Tibial artery (tissue), 4 donors: Measurements from ENCODE around the gene XPO6.

Experiments used
- DNase-seq, 2 donors: peaks; one replicate each; pipeline ENCODE4 v3.0.0-alpha.2; 2019
- H3K27ac ChIP-seq, 2 donors: fragments of 200-600 bp; sonication (generic) in 1 of 2; 1 replicate in 1 of 2; 2 replicates in 1 of 2; pipeline ENCODE4 v1.5.1; 2018 to 2019; ENCODE audit warnings: mild to moderate bottlenecking in 1 of 2
- H3K27me3 ChIP-seq, 2 donors: fragments of 200-600 bp; sonication (generic) in 1 of 2; one replicate each; pipeline versions ENCODE4 v1.5.1 to v1.6.0; 2016 to 2019
- H3K36me3 ChIP-seq, 3 donors: fragments of 200-600 bp; sonication (generic) in 2 of 3; one replicate each; pipeline ENCODE4 v1.5.1; 2016 to 2019; ENCODE audit warnings: mild to moderate bottlenecking in 2 of 3
- H3K4me1 ChIP-seq, 4 donors: fragments of 200-600 bp; sonication (generic) in 2 of 4; 1 replicate in 3 of 4; 2 replicates in 1 of 4; pipeline ENCODE4 v1.5.1; 2016 to 2019
- H3K4me3 ChIP-seq, 2 donors: fragments of 200-600 bp; sonication (generic) in 1 of 2; 1 replicate in 1 of 2; 2 replicates in 1 of 2; pipeline ENCODE4 v1.5.1; 2018 to 2019; ENCODE audit warnings: mild to moderate bottlenecking in 2 of 2
- H3K9me3 ChIP-seq, 3 donors: fragments of 200-600 bp; sonication (generic) in 1 of 3; one replicate each; pipeline ENCODE4 v1.5.1; 2016 to 2019
- intact Hi-C: fragments of 100-400 bp; cut with DNase I; formaldehyde crosslinking; loops from one replicate; pipeline ENCODE4 v1.15.0; 2023; ENCODE audit warnings: low total_unique reads
- TF ChIP-seq, protein P1 (sequence below), 2 experiments: fragments of 200-600 bp in 1 of 2; fragments of 450-650 bp in 1 of 2; IDR thresholded peaks; one replicate each; pipeline ENCODE4 v1.5.1; 2017 to 2019; ENCODE audit warnings: antibody characterized with exemption in 2 of 2, mild to moderate bottlenecking in 1 of 2, moderate library complexity in 1 of 2

The XPO6 gene

DNA sequence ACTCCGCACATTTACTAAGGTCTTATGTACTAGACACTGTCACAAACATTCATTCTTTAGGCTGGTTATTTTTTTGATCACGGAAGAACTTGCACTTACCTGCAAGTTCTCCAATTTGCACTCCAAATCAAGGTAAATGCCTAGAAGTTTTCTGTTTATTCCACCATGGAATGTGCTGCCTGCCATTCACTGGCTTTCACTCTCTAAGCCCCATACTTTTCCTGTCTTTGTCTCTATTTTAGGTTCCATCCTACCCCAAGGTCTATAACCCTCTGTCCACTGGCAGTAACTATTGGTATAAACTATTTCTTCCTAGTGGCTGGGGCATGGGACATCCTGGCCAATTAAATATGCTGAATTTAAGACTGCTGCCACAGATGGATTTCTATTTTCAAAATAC, 15.9 kb downstream of the XPO6 start:
- no peak overlapping the region for H3K4me3 ChIP-seq
- H3K36me3 ChIP-seq, result peaks cover 0 to 29% (median 19%) of the 10 kb centered on the region in 3 donors
- no peaks in the 10 kb centered on the region for H3K9me3 ChIP-seq
- H3K4me1 ChIP-seq, result peaks cover 0 to 22% (median 9%) of the 10 kb centered on the region in 4 donors
- H3K27ac ChIP-seq, result no peak overlapping the region
- DNase-seq, result no peak
- TF ChIP-seq, protein P1, sequence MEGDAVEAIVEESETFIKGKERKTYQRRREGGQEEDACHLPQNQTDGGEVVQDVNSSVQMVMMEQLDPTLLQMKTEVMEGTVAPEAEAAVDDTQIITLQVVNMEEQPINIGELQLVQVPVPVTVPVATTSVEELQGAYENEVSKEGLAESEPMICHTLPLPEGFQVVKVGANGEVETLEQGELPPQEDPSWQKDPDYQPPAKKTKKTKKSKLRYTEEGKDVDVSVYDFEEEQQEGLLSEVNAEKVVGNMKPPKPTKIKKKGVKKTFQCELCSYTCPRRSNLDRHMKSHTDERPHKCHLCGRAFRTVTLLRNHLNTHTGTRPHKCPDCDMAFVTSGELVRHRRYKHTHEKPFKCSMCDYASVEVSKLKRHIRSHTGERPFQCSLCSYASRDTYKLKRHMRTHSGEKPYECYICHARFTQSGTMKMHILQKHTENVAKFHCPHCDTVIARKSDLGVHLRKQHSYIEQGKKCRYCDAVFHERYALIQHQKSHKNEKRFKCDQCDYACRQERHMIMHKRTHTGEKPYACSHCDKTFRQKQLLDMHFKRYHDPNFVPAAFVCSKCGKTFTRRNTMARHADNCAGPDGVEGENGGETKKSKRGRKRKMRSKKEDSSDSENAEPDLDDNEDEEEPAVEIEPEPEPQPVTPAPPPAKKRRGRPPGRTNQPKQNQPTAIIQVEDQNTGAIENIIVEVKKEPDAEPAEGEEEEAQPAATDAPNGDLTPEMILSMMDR (IDR thresholded peaks at IDR 0.05), result no peak
- intact Hi-C loops, result no loop called here
- no peaks in the 10 kb centered on the region for H3K27me3 ChIP-seq

DNA sequence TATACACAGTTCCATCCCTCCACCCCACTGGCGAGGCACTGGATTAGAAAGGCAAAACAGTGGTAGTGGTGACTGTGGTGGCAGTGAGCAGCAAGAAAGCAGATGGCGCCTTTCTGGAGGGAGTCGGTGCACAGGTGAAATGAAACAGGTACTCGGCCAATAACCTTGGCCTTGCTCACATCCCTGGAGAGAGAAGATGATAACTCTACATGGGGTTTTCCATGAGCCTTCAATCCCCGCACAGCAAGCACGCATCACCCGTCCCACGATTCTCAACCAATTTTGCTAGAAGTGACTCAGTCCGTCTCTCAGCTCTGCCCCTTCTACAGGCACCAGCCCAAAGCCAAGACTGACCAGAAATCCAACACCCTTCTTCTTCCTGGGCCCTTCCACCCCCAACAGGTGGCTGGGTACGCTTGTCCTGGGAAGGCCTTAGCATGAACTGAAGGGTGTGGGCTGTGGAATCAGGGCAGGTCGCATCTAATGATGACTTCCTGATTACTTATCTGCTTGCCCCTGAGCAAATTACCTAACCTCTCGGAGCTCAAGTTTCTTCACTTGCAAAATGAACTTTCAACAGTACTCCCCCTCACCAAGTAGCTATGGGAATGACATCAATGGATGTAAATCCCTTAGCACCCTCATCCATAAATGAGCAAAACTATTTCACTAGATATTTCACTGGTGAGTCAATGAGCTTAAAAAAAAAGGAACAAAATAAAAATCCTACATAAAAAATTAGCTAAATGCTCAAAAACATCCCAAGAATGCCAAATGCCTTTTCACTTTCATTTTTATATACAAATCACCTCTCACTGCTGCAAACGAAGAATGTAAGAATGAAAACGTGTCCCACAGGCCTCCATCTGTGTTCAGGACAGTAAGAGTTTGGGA, 18.0 kb downstream of the XPO6 start:
- peaks cover 0 to 9% (median 8%) of the 10 kb centered on the region in 3 donors for H3K36me3 ChIP-seq
- intact Hi-C loops, result no loop called here

DNA sequence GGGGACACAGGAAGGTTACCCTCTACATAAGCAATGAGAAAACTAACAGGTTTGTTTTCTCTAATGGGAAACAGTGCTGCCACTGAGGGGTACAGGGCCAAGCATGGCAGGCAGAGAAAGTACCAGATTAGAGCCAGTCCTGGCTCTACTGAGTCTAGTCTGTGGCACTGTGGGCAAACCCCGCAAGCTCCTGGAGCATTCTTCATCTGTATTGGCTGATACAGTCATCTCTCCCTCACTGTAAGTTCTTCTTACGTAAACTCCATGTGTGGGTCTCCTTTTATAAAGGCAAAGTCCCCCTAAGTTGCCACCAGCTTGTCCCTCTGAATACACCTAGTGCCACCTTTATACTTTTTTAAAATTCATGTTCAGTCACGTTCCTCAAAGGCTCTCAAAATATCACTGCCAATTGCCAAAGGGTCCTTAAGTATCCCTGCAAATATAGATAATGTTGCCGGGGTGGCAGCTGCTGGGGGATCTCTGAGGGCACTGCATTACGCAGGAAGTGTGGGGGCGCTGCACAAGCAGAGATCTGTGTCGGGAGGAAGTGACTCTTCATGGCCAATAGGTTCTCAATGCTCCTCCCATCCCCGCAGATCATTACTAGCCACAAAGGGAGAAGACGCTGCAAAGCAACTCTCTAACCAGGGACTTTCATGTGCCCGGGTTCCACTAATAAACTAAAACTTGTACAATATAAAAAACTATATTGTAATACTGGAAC, 18.8 kb downstream of the XPO6 start:
- Histone ChIP-seq H3K4me1 (peaks cover 0 to 23% (median 12%) of the 10 kb centered on the region in 4 donors), H3K27ac (no peak overlapping the region), H3K36me3 (peaks cover 0 to 9% (median 8%) of the 10 kb centered on the region in 3 donors), H3K27me3 (no peaks in the 10 kb centered on the region), H3K4me3 (no peak overlapping the region), H3K9me3 (no peaks in the 10 kb centered on the region)
- TF ChIP-seq, protein P1 (IDR thresholded peaks at IDR 0.05), result no peak
- intact Hi-C loops, result no loop called here
- no peak for DNase-seq

More for the DNA sequence above, 18.0 kb downstream of the XPO6 start:
- TF ChIP-seq, protein P1 (IDR thresholded peaks at IDR 0.05), result no peak
- H3K27ac ChIP-seq, result peak overlapping the region; percentile 26 to 29
- H3K4me3 ChIP-seq, result no peak overlapping the region
- H3K9me3 ChIP-seq, result no peaks in the 10 kb centered on the region
- no peaks in the 10 kb centered on the region for H3K27me3 ChIP-seq
- no peak for DNase-seq
- peaks cover 0 to 22% (median 12%) of the 10 kb centered on the region in 4 donors for H3K4me1 ChIP-seq

DNA sequence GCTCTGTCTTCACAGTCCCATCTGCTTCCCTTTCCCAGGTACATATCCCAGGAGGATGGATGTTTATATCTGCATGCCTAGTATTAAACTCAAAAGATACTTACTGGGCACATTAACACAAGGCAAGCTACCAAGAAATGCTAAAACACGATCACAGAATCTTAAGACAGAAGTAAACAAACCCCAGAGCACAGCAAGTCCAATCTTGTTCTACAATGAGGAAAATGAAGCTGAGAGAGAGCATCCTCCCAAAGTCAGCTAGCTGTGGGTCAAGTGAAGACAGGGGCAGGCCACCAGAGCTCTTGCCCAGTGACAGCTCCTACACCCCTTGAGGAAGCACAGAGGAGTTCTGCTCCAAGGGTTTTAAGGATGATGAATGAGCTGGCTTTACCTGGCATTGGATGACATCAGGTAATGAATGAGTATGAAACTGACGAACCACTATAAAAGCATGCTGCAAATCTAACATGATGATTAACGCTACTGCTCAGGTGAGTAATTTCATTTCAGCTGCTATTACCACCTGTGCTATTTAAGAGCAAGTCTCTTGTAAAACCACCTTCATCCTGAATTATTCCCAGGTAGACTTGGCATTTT, 20.3 kb downstream of the XPO6 start:
- DNase-seq, result no peak

DNA sequence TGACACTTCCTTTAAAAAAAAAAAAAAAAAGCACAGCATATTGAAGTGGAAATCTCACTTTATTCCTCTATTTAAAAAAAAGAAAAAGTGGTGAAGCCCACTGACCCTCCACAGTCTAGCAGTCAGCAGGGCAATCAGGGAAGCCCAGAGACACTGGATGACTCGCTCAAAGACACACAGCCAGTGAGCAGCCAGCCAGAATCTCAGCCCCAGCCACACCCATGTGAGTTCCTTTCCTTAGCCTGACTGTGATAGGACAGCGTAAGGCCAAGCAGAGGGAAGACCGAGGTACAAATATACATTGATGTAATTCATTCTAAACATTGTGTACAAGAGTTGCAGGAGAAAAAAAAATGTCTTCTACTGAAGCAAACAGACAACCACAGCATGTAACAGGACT, 22.5 kb downstream of the XPO6 start:
- H3K27ac ChIP-seq, result no peak overlapping the region
- peaks cover 0 to 20% (median 10%) of the 10 kb centered on the region in 4 donors for H3K4me1 ChIP-seq
- H3K27me3 ChIP-seq, result no peaks in the 10 kb centered on the region
- TF ChIP-seq, protein P1 (IDR thresholded peaks at IDR 0.05), result no peak
- no peak for DNase-seq
- intact Hi-C loops, result no loop called here
- no peaks in the 10 kb centered on the region for H3K9me3 ChIP-seq
- H3K36me3 ChIP-seq, result no peaks in the 10 kb centered on the region
- no peak overlapping the region for H3K4me3 ChIP-seq

More for the DNA sequence above, 20.3 kb downstream of the XPO6 start:
- Histone ChIP-seq H3K4me3 (no peak overlapping the region), H3K27me3 (no peaks in the 10 kb centered on the region), H3K9me3 (no peaks in the 10 kb centered on the region), H3K36me3 (peaks cover 0 to 9% (median 8%) of the 10 kb centered on the region in 3 donors), H3K4me1 (peaks cover 0 to 23% (median 12%) of the 10 kb centered on the region in 4 donors), H3K27ac (no peak overlapping the region)
- intact Hi-C loops, result no loop called here
- TF ChIP-seq, protein P1 (IDR thresholded peaks at IDR 0.05), result no peak
